GM12878 (cell line): ENCODE measurements around the gene RNF113A. TPM values are rescaled to one million over a fixed set of nuclear protein-coding genes. Genes with fewer than 3 reads are reported as not detected.

ENCODE experiments used
- ATF7 ChIP-seq: fragments of 450-650 bp; IDR thresholded peaks from 2 replicates; pipeline ENCODE4 v1.6.1; 2016; ENCODE audit warnings: low read depth, mild to moderate bottlenecking
- CREM ChIP-seq: IDR thresholded peaks from 2 replicates; pipeline ENCODE4 v1.6.1; 2014; ENCODE audit warnings: antibody characterized with exemption, low read depth
- EP300 ChIP-seq, 2 experiments: fragments of 150-350 bp in 1 of 2; IDR thresholded peaks; 2 replicates each; pipeline ENCODE4 v1.6.1; 2011 to 2012; ENCODE audit warnings: low read depth in 2 of 2, low read length in 2 of 2, borderline replicate concordance in 1 of 2, improper control_type of control experiment in 1 of 2, inconsistent platforms in 1 of 2; ENCODE audit not compliant: control insufficient read depth in 1 of 2
- JUND ChIP-seq: IDR thresholded peaks from 2 replicates; pipeline ENCODE4 v1.6.1; 2012; ENCODE audit warnings: low read depth, mild to moderate bottlenecking, low read length, improper control_type of control experiment, moderate library complexity
- MEF2B ChIP-seq: fragments of 450-650 bp; IDR thresholded peaks from 2 replicates; pipeline ENCODE4 v1.6.1; 2018; ENCODE audit warnings: mild to moderate bottlenecking, moderate library complexity; ENCODE audit not compliant: partially characterized antibody, poor library complexity, severe bottlenecking
- MYC ChIP-seq: IDR thresholded peaks from 2 replicates; pipeline ENCODE4 v1.6.1; 2011; ENCODE audit warnings: mild to moderate bottlenecking, low read length, moderate library complexity, inconsistent platforms; ENCODE audit not compliant: insufficient read depth, insufficient replicate concordance, insufficient read length, severe bottlenecking
- NBN ChIP-seq: fragments of 450-650 bp; IDR thresholded peaks from 2 replicates; pipeline ENCODE4 v1.6.1; 2016
- RUNX3 ChIP-seq: IDR thresholded peaks from 2 replicates; pipeline ENCODE4 v1.6.1; 2012; ENCODE audit warnings: low read length, inconsistent platforms
- polyA plus RNA-seq, 11 experiments: library from polyadenylated mRNA; depleted of rRNA in 4 of 11; unstranded in 6 of 11; stranded (reverse) in 5 of 11; fragments of >200 nt; fragmentation: Nextera tagmentation in 4 of 11; fragmentation: Illumina TruSeq in 1 of 11; extraction: Ambion mirVana in 4 of 11; extraction: Trizol in 1 of 11; gene quantifications; 1 replicate in 1 of 11; 2 replicates in 10 of 11; pipeline versions ENCODE4 v1.2.1 to v1.2.3, GENCODE V29; 2011 to 2016; ENCODE audit warnings: inconsistent platforms in 2 of 11, missing spikeins in 2 of 11, low read depth in 1 of 11
- total RNA-seq, 4 experiments: library from RNA; depleted of rRNA in 3 of 4; stranded (reverse); fragments of >200 nt in 3 of 4; fragmentation: Illumina TruSeq in 1 of 4; extraction: Trizol in 1 of 4; gene quantifications; 2 replicates each; pipeline versions ENCODE4 v1.2.1 to v1.2.3, GENCODE V29; 2013 to 2021
- TF ChIP-seq, protein P1 (sequence below): fragments of 450-650 bp; IDR thresholded peaks from 2 replicates; pipeline ENCODE4 v1.6.1; 2016; ENCODE audit warnings: mild to moderate bottlenecking
- TF ChIP-seq, protein P2 (sequence below): IDR thresholded peaks from 2 replicates; pipeline ENCODE4 v1.6.1; 2011; ENCODE audit warnings: low read depth, low read length, improper control_type of control experiment, borderline replicate concordance

Gene RNF113A
- total and polyA plus RNA-seq, 10 of the 15 experiments (the other 5 are each of a cell fraction or from before 2014, with no cell fraction given) = 20.6 to 33.1 (median 23.4) TPM

DNA sequence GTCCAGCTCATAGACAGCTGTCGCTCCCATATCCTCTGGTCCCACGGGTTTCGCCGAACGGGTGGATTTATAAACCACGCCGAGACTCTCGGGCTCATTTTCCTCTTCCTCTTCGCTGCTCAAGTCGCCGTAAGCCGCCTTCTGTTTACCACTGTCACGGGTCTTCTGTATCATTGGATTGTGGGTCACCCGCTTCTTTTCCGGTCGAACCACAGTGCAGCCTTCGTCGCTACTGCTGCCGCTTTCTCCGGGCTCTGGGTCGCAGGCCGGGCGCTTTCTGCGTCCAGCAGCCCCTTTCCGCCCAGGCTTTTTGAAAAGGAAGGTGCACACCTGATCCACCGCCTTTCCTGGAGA is 311 bp downstream of the RNF113A start (continued):
- TF ChIP-seq JUND = no peak
- no peak for TF ChIP-seq EP300 (IDR thresholded peaks at IDR 0.05; ENCODE audit: borderline replicate concordance in 1 of 2, control insufficient read depth in 1 of 2, low read depth in 2 of 2, low read length in 2 of 2)
- TF ChIP-seq MYC = no peak
- TF ChIP-seq ATF7 = no peak
- no peak for TF ChIP-seq MEF2B
- TF ChIP-seq, protein P1, sequence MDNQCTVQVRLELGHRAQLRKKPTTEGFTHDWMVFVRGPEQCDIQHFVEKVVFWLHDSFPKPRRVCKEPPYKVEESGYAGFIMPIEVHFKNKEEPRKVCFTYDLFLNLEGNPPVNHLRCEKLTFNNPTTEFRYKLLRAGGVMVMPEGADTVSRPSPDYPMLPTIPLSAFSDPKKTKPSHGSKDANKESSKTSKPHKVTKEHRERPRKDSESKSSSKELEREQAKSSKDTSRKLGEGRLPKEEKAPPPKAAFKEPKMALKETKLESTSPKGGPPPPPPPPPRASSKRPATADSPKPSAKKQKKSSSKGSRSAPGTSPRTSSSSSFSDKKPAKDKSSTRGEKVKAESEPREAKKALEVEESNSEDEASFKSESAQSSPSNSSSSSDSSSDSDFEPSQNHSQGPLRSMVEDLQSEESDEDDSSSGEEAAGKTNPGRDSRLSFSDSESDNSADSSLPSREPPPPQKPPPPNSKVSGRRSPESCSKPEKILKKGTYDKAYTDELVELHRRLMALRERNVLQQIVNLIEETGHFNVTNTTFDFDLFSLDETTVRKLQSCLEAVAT = no peak; the same call in 1 of the 2 replicates
- TF ChIP-seq, protein P2, sequence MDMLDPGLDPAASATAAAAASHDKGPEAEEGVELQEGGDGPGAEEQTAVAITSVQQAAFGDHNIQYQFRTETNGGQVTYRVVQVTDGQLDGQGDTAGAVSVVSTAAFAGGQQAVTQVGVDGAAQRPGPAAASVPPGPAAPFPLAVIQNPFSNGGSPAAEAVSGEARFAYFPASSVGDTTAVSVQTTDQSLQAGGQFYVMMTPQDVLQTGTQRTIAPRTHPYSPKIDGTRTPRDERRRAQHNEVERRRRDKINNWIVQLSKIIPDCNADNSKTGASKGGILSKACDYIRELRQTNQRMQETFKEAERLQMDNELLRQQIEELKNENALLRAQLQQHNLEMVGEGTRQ = no peak
- no peak for TF ChIP-seq CREM
- TF ChIP-seq RUNX3 = peak; percentile 1; the same call in 1 of the 2 replicates
- 0 out of 2 replicates have a peak, but pooled peaks have one; percentile 12 for TF ChIP-seq NBN
- TF ChIP-seq, all 136 proteins: peak for 4
